ENCODE measurements around the gene EIPR1.
A peak's percentile ranks its signal among the peaks of the same experiment; 100 is the strongest.

Gene EIPR1

GRCh38 chr2:3265471-3265870 lies 112.1 kb downstream of the EIPR1 start:
- no peak for DNase-seq

- no peak for DNase-seq
Measured at GRCh38 chr2:3264010-3264744, 113.4 kb downstream of the EIPR1 start.

- no peak for DNase-seq
Measured at GRCh38 chr2:3263487-3263886, 114.1 kb downstream of the EIPR1 start.

GRCh38 chr2:3262437-3263388 lies 114.9 kb downstream of the EIPR1 start:
- DNase-seq, result no peak

- DNase-seq, result no peak
Measured at GRCh38 chr2:3261511-3261910, 116.1 kb downstream of the EIPR1 start.

GRCh38 chr2:3260959-3261358 lies 116.7 kb downstream of the EIPR1 start:
- DNase-seq, result no peak

- DNase-seq, result no peak
Measured at GRCh38 chr2:3257826-3258225, 119.8 kb downstream of the EIPR1 start.

GRCh38 chr2:3257166-3257565 lies 120.5 kb downstream of the EIPR1 start:
- DNase-seq, result no peak

GRCh38 chr2:3256605-3257004 lies 121.0 kb downstream of the EIPR1 start:
- DNase-seq, result no peak

GRCh38 chr2:3256157-3256556 lies 121.5 kb downstream of the EIPR1 start:
- DNase-seq, result no peak

- no peak for DNase-seq
Measured at GRCh38 chr2:3254442-3254941, 123.1 kb downstream of the EIPR1 start.

GRCh38 chr2:3253913-3254441 lies 123.6 kb downstream of the EIPR1 start:
- no peak for DNase-seq

GRCh38 chr2:3251946-3252345 lies 125.7 kb downstream of the EIPR1 start:
- no peak for DNase-seq

- DNase-seq, result no peak
Measured at GRCh38 chr2:3249476-3249962, 128.1 kb downstream of the EIPR1 start.

- DNase-seq, result no peak
Measured at GRCh38 chr2:3248754-3249475, 128.7 kb downstream of the EIPR1 start.

- DNase-seq, result no peak
Measured at GRCh38 chr2:3246928-3247714, 130.5 kb downstream of the EIPR1 start.

- DNase-seq, result no peak
Measured at GRCh38 chr2:3246406-3246805, 131.2 kb downstream of the EIPR1 start.

GRCh38 chr2:3244486-3244885 lies 133.1 kb downstream of the EIPR1 start:
- DNase-seq, result no peak

- no peak for DNase-seq
Measured at GRCh38 chr2:3243804-3244203, 133.8 kb downstream of the EIPR1 start.

GRCh38 chr2:3242747-3243369 lies 134.8 kb downstream of the EIPR1 start:
- DNase-seq, result peak; percentile 8
